ENCODE data around the gene MTMR12.

DNA sequence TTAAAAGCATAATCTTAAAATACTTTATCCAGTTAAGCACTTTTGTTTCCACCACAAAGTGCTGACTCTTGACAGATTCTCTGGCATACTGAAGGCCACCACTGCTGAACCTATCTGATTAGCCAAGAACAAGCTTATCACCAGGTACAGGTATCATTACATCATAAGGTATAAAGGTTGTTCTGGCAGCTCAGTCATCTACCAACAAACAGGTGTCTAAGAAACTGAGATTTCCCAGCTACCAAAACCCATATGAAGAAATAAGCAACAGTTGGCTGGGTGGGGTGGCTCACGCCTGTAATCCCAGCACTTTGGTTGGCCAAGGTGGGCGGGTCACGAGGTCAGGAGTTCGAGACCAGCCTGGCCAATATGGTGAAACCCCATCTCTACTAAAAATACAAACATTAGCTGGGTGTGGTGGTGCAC, 5.0 kb downstream of the MTMR12 start:
- TF ChIP-seq EP300 (IDR thresholded peaks at IDR 0.05; ENCODE audit: borderline replicate concordance) (no peak), EGR1 (IDR thresholded peaks at IDR 0.05) (no peak), YY1 (IDR thresholded peaks at IDR 0.05; ENCODE audit: low read depth) (no peak), TEAD4 (IDR thresholded peaks at IDR 0.05) (no peak)
- TF ChIP-seq, protein P1, sequence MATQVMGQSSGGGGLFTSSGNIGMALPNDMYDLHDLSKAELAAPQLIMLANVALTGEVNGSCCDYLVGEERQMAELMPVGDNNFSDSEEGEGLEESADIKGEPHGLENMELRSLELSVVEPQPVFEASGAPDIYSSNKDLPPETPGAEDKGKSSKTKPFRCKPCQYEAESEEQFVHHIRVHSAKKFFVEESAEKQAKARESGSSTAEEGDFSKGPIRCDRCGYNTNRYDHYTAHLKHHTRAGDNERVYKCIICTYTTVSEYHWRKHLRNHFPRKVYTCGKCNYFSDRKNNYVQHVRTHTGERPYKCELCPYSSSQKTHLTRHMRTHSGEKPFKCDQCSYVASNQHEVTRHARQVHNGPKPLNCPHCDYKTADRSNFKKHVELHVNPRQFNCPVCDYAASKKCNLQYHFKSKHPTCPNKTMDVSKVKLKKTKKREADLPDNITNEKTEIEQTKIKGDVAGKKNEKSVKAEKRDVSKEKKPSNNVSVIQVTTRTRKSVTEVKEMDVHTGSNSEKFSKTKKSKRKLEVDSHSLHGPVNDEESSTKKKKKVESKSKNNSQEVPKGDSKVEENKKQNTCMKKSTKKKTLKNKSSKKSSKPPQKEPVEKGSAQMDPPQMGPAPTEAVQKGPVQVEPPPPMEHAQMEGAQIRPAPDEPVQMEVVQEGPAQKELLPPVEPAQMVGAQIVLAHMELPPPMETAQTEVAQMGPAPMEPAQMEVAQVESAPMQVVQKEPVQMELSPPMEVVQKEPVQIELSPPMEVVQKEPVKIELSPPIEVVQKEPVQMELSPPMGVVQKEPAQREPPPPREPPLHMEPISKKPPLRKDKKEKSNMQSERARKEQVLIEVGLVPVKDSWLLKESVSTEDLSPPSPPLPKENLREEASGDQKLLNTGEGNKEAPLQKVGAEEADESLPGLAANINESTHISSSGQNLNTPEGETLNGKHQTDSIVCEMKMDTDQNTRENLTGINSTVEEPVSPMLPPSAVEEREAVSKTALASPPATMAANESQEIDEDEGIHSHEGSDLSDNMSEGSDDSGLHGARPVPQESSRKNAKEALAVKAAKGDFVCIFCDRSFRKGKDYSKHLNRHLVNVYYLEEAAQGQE (IDR thresholded peaks at IDR 0.05; ENCODE audit: low read depth), result no peak
- TF ChIP-seq, protein P2, sequence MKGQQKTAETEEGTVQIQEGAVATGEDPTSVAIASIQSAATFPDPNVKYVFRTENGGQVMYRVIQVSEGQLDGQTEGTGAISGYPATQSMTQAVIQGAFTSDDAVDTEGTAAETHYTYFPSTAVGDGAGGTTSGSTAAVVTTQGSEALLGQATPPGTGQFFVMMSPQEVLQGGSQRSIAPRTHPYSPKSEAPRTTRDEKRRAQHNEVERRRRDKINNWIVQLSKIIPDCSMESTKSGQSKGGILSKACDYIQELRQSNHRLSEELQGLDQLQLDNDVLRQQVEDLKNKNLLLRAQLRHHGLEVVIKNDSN (IDR thresholded peaks at IDR 0.05), result no peak

Measured in Ishikawa (cell line).